H1 (cell line): Measurements from ENCODE around the gene KRTAP10-4. TPM values are rescaled to one million over a fixed set of nuclear protein-coding genes. Genes with fewer than 3 reads are reported as not detected.

Experiments used
- EGR1 ChIP-seq: IDR thresholded peaks from 2 replicates; pipeline ENCODE4 v1.6.1; 2011; ENCODE audit warnings: low read depth, low read length, borderline replicate concordance
- GTF2F1 ChIP-seq: IDR thresholded peaks from 2 replicates; pipeline ENCODE4 v1.6.1; 2012; ENCODE audit warnings: low read depth, low read length, improper control_type of control experiment, borderline replicate concordance
- HDAC6 ChIP-seq: IDR thresholded peaks from one replicate; pipeline ENCODE4 v1.7.1; 2012; ENCODE audit warnings: low read depth, mild to moderate bottlenecking, inconsistent platforms, low read length, moderate library complexity
- RAD21 ChIP-seq, 2 experiments: IDR thresholded peaks in 1 of 2; conservative IDR thresholded peaks in 1 of 2; 2 replicates each; pipeline ENCODE4 v1.6.1; 2011; ENCODE audit warnings: low read depth in 2 of 2, low read length in 2 of 2, improper control_type of control experiment in 1 of 2, inconsistent platforms in 1 of 2, mild to moderate bottlenecking in 1 of 2, moderate library complexity in 1 of 2
- SP1 ChIP-seq: IDR thresholded peaks from 2 replicates; pipeline ENCODE4 v1.6.1; 2011; ENCODE audit warnings: low read depth, low read length
- SP2 ChIP-seq: IDR thresholded peaks from 2 replicates; pipeline ENCODE4 v1.6.1; 2012; ENCODE audit warnings: mild to moderate bottlenecking, low read length, inconsistent platforms
- polyA plus RNA-seq, 7 experiments: library from polyadenylated mRNA; depleted of rRNA in 3 of 7; stranded (reverse) in 5 of 7; unstranded in 2 of 7; fragments of >200 nt in 5 of 7; fragments of 200-250 nt in 2 of 7; gene quantifications; 1 replicate in 5 of 7; 2 replicates in 1 of 7; 4 replicates in 1 of 7; pipeline versions ENCODE4 v1.2.1 to v1.2.3, GENCODE V29; 2011 to 2013; ENCODE audit warnings: missing spikeins in 2 of 7, mixed read lengths in 2 of 7
- total RNA-seq: library from RNA; stranded (reverse); fragmentation: NEBNext Ultra II Directional; extraction: Animal tissue kit (Norgen Biotek cat#: 25700); gene quantifications from 2 replicates; pipeline ENCODE4 v1.2.1, GENCODE V29; 2021
- TF ChIP-seq, protein P1 (sequence below): fragments of 300-600 bp; sonication (generic); IDR thresholded peaks from 2 replicates; pipeline ENCODE4 v1.7.1; 2012; ENCODE audit warnings: low read length, moderate library complexity, mild to moderate bottlenecking, inconsistent platforms; ENCODE audit not compliant: insufficient replicate concordance
- TF ChIP-seq, protein P2 (sequence below), 3 experiments: IDR thresholded peaks; 1 replicate in 2 of 3; 2 replicates in 1 of 3; pipeline versions ENCODE4 v1.5.1 to v1.6.1; 2011; ENCODE audit warnings: low read length in 3 of 3, mild to moderate bottlenecking in 3 of 3, inconsistent platforms in 2 of 3, low read depth in 1 of 3, moderate library complexity in 1 of 3; ENCODE audit not compliant: insufficient read depth in 1 of 3; ENCODE audit errors: control extremely low read depth in 1 of 3

Gene KRTAP10-4
- total and polyA plus RNA-seq, 2 of the 8 experiments (the other 6 are each of a cell fraction or from before 2014, with no cell fraction given), result not detected

DNA sequence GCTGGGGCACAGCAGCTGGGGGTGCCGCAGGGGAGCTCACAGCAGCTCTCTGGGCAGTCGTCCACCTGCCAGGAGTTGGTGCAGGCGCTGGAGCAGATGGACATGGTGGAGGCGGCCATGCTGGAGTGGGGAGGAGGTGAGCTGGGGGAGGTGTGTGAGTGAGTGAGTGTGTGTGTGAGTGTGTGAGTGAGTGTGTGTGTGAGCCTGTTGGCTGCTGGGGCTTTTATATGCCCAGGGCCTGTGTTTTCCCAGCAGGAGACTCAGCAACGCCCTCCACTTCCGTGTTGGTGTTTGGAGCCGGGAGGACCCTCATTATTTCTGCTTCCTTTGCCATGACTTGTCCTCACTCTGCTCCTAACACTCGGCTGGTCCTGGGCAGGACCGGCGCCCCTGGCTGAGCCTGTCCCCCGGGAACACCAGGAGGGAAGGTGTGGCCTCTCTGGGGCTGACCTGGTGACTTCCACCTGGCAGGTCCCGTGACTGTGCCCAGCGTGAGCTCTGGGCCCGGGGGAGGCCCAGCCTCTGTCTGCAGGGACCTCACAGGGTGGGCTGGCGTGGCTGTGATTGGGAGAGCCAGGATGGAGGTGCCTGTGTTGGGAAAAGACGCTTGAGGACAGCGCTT is 22.1 kb upstream of the KRTAP10-4 start, which contains the start of gene KRTAP10-2 (continued):
- TF ChIP-seq, protein P1, sequence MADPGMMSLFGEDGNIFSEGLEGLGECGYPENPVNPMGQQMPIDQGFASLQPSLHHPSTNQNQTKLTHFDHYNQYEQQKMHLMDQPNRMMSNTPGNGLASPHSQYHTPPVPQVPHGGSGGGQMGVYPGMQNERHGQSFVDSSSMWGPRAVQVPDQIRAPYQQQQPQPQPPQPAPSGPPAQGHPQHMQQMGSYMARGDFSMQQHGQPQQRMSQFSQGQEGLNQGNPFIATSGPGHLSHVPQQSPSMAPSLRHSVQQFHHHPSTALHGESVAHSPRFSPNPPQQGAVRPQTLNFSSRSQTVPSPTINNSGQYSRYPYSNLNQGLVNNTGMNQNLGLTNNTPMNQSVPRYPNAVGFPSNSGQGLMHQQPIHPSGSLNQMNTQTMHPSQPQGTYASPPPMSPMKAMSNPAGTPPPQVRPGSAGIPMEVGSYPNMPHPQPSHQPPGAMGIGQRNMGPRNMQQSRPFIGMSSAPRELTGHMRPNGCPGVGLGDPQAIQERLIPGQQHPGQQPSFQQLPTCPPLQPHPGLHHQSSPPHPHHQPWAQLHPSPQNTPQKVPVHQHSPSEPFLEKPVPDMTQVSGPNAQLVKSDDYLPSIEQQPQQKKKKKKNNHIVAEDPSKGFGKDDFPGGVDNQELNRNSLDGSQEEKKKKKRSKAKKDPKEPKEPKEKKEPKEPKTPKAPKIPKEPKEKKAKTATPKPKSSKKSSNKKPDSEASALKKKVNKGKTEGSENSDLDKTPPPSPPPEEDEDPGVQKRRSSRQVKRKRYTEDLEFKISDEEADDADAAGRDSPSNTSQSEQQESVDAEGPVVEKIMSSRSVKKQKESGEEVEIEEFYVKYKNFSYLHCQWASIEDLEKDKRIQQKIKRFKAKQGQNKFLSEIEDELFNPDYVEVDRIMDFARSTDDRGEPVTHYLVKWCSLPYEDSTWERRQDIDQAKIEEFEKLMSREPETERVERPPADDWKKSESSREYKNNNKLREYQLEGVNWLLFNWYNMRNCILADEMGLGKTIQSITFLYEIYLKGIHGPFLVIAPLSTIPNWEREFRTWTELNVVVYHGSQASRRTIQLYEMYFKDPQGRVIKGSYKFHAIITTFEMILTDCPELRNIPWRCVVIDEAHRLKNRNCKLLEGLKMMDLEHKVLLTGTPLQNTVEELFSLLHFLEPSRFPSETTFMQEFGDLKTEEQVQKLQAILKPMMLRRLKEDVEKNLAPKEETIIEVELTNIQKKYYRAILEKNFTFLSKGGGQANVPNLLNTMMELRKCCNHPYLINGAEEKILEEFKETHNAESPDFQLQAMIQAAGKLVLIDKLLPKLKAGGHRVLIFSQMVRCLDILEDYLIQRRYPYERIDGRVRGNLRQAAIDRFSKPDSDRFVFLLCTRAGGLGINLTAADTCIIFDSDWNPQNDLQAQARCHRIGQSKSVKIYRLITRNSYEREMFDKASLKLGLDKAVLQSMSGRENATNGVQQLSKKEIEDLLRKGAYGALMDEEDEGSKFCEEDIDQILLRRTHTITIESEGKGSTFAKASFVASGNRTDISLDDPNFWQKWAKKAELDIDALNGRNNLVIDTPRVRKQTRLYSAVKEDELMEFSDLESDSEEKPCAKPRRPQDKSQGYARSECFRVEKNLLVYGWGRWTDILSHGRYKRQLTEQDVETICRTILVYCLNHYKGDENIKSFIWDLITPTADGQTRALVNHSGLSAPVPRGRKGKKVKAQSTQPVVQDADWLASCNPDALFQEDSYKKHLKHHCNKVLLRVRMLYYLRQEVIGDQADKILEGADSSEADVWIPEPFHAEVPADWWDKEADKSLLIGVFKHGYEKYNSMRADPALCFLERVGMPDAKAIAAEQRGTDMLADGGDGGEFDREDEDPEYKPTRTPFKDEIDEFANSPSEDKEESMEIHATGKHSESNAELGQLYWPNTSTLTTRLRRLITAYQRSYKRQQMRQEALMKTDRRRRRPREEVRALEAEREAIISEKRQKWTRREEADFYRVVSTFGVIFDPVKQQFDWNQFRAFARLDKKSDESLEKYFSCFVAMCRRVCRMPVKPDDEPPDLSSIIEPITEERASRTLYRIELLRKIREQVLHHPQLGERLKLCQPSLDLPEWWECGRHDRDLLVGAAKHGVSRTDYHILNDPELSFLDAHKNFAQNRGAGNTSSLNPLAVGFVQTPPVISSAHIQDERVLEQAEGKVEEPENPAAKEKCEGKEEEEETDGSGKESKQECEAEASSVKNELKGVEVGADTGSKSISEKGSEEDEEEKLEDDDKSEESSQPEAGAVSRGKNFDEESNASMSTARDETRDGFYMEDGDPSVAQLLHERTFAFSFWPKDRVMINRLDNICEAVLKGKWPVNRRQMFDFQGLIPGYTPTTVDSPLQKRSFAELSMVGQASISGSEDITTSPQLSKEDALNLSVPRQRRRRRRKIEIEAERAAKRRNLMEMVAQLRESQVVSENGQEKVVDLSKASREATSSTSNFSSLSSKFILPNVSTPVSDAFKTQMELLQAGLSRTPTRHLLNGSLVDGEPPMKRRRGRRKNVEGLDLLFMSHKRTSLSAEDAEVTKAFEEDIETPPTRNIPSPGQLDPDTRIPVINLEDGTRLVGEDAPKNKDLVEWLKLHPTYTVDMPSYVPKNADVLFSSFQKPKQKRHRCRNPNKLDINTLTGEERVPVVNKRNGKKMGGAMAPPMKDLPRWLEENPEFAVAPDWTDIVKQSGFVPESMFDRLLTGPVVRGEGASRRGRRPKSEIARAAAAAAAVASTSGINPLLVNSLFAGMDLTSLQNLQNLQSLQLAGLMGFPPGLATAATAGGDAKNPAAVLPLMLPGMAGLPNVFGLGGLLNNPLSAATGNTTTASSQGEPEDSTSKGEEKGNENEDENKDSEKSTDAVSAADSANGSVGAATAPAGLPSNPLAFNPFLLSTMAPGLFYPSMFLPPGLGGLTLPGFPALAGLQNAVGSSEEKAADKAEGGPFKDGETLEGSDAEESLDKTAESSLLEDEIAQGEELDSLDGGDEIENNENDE, result no peak
- TF ChIP-seq SP1 (no peak), GTF2F1 (no peak), SP2 (no peak), RAD21 (IDR thresholded peaks at IDR 0.05 in 1 of 2, conservative IDR thresholded peaks at IDR 0.05 in 1 of 2; ENCODE audit: low read depth in 2 of 2, low read length in 2 of 2) (no peak), HDAC6 (no peak), EGR1 (no peak)
- TF ChIP-seq, protein P2, sequence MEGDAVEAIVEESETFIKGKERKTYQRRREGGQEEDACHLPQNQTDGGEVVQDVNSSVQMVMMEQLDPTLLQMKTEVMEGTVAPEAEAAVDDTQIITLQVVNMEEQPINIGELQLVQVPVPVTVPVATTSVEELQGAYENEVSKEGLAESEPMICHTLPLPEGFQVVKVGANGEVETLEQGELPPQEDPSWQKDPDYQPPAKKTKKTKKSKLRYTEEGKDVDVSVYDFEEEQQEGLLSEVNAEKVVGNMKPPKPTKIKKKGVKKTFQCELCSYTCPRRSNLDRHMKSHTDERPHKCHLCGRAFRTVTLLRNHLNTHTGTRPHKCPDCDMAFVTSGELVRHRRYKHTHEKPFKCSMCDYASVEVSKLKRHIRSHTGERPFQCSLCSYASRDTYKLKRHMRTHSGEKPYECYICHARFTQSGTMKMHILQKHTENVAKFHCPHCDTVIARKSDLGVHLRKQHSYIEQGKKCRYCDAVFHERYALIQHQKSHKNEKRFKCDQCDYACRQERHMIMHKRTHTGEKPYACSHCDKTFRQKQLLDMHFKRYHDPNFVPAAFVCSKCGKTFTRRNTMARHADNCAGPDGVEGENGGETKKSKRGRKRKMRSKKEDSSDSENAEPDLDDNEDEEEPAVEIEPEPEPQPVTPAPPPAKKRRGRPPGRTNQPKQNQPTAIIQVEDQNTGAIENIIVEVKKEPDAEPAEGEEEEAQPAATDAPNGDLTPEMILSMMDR (IDR thresholded peaks at IDR 0.05; ENCODE audit: control extremely low read depth in 1 of 3, insufficient read depth in 1 of 3, low read depth in 1 of 3, low read length in 3 of 3), result no peak
